Testis (tissue), 2 donors: ENCODE results near the gene SULT1A3.

Source experiments
- CTCF ChIP-seq, 3 experiments: fragments of 450-650 bp in 2 of 3; fragments of 200-600 bp in 1 of 3; sonication (generic) in 1 of 3; IDR thresholded peaks; one replicate each; pipeline ENCODE4 v1.5.1; 2016 to 2019; ENCODE audit warnings: antibody characterized with exemption in 3 of 3, mild to moderate bottlenecking in 2 of 3, moderate library complexity in 1 of 3
- POLR2A ChIP-seq: fragments of 450-650 bp; IDR thresholded peaks from one replicate; pipeline ENCODE4 v1.6.1; 2017; ENCODE audit warnings: antibody characterized with exemption, mild to moderate bottlenecking, moderate library complexity

GRCh38 chr16:30157214-30157613 is 41.8 kb upstream of the SULT1A3 start:
- no peak for TF ChIP-seq CTCF (IDR thresholded peaks at IDR 0.05)
- TF ChIP-seq POLR2A: no peak
